Measurements from ENCODE around the gene PFDN2. TPM values are rescaled to one million over a fixed set of nuclear protein-coding genes. Genes with fewer than 3 reads are reported as not detected.
A peak's percentile ranks its signal among the peaks of the same experiment; 100 is the strongest.

The PFDN2 gene
- total RNA-seq, 1 experiment from 2014 or later: 98.6 TPM

GRCh38 chr1:161074676-161075368 is 43.0 kb downstream of the PFDN2 start:
- in situ Hi-C loops (cut with HindIII; ENCODE audit: low pct_unique_long_range_greater_than_20kb, low sequenced_read_pairs) (no loop called here), intact Hi-C loops (cut with micrococcal nuclease; ENCODE audit: unreplicated experiment) (no loop called here)
- POLR2A ChIA-PET: no interaction called here
- DNase-seq (ENCODE audit: low read depth, low spot score): no peak
- Histone ChIP-seq H3K36me3 (ENCODE audit: control insufficient read depth, insufficient read depth, low read length) (no peaks in the 10 kb centered on the region), H3K27ac (ENCODE audit: low read length) (no peak overlapping the region), H3K9me3 (ENCODE audit: control insufficient read depth, insufficient read depth, low read depth, low read length) (no peaks in the 10 kb centered on the region), H3K4me1 (ENCODE audit: control insufficient read depth, insufficient read depth, low read length) (no peaks in the 10 kb centered on the region), H3K27me3 (ENCODE audit: control insufficient read depth, insufficient read depth, low read length) (no peaks in the 10 kb centered on the region), H3K4me3 (ENCODE audit: low read depth in 2 of 2, low read length in 2 of 2) (no peak overlapping the region)
- CTCF ChIA-PET: interaction anchor here (0.7 kb wide), 1 partner anchor 23 kb away, joined by 3 read pairs; no protein-coding TSS in a partner anchor
- BruUV-seq (replicated peaks): no TSS peak
- TF ChIP-seq REST (IDR thresholded peaks at IDR 0.05; ENCODE audit: insufficient read depth in 1 of 2, low read depth in 2 of 2, low read length in 1 of 2): no peak
- no peak for TF ChIP-seq POLR2AphosphoS5 (IDR thresholded peaks at IDR 0.05; ENCODE audit: low read depth, low read length)
- no peak for TF ChIP-seq TCF7L2 (IDR thresholded peaks at IDR 0.05; ENCODE audit: low read depth, low read length)
- no peak for TF ChIP-seq SIN3A (IDR thresholded peaks at IDR 0.05; ENCODE audit: borderline replicate concordance, insufficient read depth, low read depth, low read length)
- TF ChIP-seq CTCF (IDR thresholded peaks at IDR 0.05): no peak
- ATAC-seq: no peak

- Histone ChIP-seq H3K4me3 (ENCODE audit: low read depth in 2 of 2, low read length in 2 of 2) (no peak overlapping the region), H3K4me1 (ENCODE audit: control insufficient read depth, insufficient read depth, low read length) (no peaks in the 10 kb centered on the region), H3K9me3 (ENCODE audit: control insufficient read depth, insufficient read depth, low read depth, low read length) (no peaks in the 10 kb centered on the region), H3K36me3 (ENCODE audit: control insufficient read depth, insufficient read depth, low read length) (no peaks in the 10 kb centered on the region), H3K27ac (ENCODE audit: low read length) (no peak overlapping the region), H3K27me3 (ENCODE audit: control insufficient read depth, insufficient read depth, low read length) (no peaks in the 10 kb centered on the region)
- BruUV-seq (replicated peaks): no TSS peak
- intact Hi-C loops (cut with micrococcal nuclease; ENCODE audit: unreplicated experiment) (no loop called here), in situ Hi-C loops (cut with HindIII; ENCODE audit: low pct_unique_long_range_greater_than_20kb, low sequenced_read_pairs) (no loop called here)
- TF ChIP-seq TCF7L2 (IDR thresholded peaks at IDR 0.05; ENCODE audit: low read depth, low read length) (no peak), CTCF (IDR thresholded peaks at IDR 0.05) (no peak), REST (IDR thresholded peaks at IDR 0.05; ENCODE audit: insufficient read depth in 1 of 2, low read depth in 2 of 2, low read length in 1 of 2) (no peak), POLR2AphosphoS5 (IDR thresholded peaks at IDR 0.05; ENCODE audit: low read depth, low read length) (no peak), SIN3A (IDR thresholded peaks at IDR 0.05; ENCODE audit: borderline replicate concordance, insufficient read depth, low read depth, low read length) (no peak)
- DNase-seq (ENCODE audit: low read depth, low spot score) (no peak), ATAC-seq (peak; percentile 66; the same call in 1 of the 2 replicates)
- POLR2A ChIA-PET: interaction anchor here (0.5 kb wide), 1 partner anchor 52 kb away, joined by 8 read pairs; the partner anchor contains the start of gene F11R
- CTCF ChIA-PET: interaction anchor here (0.5 to 0.9 kb wide), 2 partner anchors 24 to 68 kb away, joined by 3 to 4 read pairs; no protein-coding TSS in a partner anchor
Measured at GRCh38 chr1:161073474-161074121, 44.2 kb downstream of the PFDN2 start.
